Posterior cingulate gyrus (tissue), 11 donors: ENCODE results near the gene GLI3.

ENCODE experiments used
- DNase-seq, 10 donors: peaks; one replicate each; pipeline versions ENCODE4 v3.0.0 to v3.0.0-alpha.2; 2020 to 2021; ENCODE audit warnings: mixed read lengths in 3 of 10
- intact Hi-C: fragments of 100-400 bp; cut with DNase I; formaldehyde crosslinking; loops from one replicate; pipeline ENCODE4 v1.15.1; 2023

The GLI3 gene

GRCh38 chr7:42016517-42016916, 220.5 kb downstream of the GLI3 start:
- intact Hi-C loops: no loop called here
- no peak for DNase-seq

DNA sequence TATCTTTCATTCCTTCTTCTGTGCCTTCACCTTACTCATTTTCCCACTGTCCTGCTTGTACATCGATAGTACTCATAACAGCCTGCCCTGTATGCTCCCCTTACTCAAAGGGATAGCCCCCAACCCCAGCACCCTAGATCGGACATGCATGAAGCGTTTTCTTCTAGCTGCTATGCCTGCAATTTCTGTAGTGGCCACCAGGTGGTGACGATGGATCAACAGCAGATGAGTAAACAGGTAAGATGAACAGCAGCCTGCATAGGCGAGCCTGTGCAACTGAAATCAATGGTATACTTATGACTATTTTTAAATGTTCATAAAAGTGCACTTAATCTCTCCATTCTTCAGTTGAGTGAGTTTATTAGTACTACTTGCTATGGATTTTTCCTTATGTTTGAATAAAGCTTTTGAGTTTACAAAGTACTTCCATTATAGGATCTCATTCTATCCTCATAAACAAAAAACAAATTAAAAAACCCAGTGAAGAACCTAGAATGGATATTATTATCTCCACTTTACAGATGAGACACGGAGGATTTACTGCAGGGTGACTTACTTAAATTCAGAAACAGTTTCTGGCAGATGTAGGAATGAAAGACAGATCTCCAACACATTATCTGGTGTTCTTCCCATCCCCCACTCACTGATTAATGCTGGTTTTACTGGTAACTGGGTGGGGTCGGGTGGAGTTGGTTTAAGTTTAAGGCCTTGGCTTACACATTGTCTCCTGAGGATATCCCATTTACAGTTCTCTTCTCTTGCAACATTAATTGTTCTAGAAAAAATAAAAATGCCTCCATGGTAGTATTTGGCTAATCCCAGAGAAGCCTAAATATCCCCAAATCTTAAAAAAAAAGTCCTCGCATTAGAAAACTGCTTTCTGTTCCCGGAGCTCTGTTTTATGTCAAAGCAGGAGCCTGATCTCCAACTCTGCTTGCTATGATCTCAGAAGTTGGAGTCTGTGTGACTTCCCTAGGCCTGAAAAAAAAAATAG, 222.1 kb downstream of the GLI3 start:
- no peak for DNase-seq
- intact Hi-C loops: no loop called here

GRCh38 chr7:42012786-42013360, 224.1 kb downstream of the GLI3 start:
- intact Hi-C loops: no loop called here
- DNase-seq: no peak

DNA sequence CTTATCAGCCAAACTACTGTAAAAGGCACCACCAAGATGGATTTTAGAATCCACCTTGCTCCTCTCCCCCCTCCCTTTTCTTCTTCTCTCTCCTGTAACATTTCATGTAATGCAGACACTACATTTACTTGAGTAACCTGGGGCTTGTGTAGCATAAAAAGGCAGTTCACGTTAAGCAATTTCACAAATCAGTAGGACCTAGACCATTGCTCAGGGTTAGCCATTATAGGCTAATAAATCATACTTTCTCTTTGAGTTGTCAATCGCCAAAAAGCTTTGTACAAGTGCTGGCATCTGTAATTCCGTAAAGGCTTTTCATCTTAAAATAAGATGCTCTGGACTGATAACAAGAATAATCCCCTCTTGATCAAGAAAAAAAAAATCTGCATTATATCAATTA, 224.7 kb downstream of the GLI3 start:
- intact Hi-C loops: no loop called here
- DNase-seq: no peak

DNA sequence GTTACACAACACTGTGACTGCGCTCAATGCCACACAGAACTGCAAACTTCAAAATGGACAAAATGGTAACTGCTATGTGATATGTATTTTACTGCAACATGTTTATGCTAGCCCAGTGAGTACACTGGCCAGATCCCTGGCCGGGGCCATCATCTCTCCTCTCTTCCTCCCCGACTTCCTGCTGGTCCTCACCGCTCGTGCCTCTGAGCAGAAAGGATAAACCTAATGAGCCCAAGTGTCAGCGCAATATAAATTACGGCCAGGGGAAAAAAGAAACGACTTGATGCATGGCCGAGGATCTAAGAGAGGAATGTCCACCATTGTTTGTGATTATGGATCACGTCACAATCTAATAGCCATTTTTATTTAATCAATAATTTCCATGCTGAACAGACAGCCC, 225.2 kb downstream of the GLI3 start:
- DNase-seq: no peak
- intact Hi-C loops: no loop called here

- intact Hi-C loops: no loop called here
- no peak for DNase-seq
Measured at GRCh38 chr7:42010751-42011150, 226.3 kb downstream of the GLI3 start.

DNA sequence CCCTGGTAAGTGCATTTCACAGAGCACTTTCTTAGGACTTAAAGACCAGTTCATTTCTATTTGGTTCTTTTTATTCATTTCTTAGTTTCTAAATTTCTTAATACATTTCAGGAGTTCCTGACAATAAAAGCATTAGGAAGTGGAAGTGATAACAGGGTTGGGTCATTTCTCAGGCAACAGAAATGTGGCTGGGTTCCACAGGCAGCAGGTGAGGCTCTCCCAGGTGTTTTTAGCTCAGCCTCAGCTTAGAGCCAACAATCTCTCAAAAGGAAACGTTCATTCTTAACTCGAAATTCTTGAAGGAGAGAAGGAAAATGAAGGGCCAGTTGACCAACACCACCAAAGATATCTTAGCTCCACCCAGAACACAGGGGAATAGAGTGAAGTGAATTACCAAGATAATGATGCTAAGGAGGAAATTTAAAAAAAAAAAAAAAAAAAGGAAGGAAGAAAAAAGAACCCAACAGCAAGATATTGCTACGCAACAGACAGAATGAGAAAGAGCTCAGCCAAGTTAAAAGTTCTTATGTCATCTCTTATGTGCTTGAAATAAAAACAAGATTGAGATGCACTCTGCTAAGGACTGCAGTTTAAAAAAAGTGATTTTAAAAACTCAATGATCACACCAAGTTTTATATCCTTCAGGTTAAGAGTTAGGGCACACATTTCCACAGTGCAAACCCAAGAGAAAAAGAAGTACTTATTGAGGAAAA, 230.1 kb downstream of the GLI3 start:
- intact Hi-C loops: no loop called here
- DNase-seq: no peak

GRCh38 chr7:42002654-42003053, 234.4 kb downstream of the GLI3 start:
- no peak for DNase-seq

DNA sequence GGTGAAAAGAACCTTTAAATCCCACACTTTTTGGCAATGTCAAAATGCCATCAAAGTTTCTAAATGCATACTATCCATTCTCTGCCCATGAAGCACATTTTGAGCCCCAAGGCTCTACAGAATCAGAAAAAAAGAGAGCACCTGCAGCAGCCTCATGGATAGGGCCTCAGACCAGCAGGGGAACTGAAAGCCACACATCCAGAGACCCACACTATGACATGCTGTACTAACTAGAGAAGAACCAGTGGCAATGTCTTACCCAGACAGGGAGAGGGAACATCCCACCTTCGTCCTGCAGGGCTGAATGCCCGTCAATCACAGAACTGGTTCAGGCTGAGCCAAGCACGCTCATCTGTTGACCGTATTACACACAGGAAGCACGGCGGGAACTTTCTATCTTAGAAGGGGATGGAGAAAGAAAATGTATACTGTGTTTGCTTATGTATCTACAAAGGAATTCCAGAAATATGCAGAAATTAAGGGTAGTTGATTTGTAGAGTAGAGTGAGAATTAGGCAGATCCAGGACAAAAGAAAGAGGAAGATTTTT, 237.2 kb downstream of the GLI3 start:
- DNase-seq: no peak
- intact Hi-C loops: no loop called here

More at GRCh38 chr7:42002654-42003053, 234.4 kb downstream of the GLI3 start:
- intact Hi-C loops: no loop called here

- DNase-seq: no peak
Measured at GRCh38 chr7:41998041-41998440, 239.0 kb downstream of the GLI3 start.

GRCh38 chr7:41997151-41997550, 239.9 kb downstream of the GLI3 start:
- DNase-seq: no peak
- intact Hi-C loops: no loop called here

More at GRCh38 chr7:41998041-41998440, 239.0 kb downstream of the GLI3 start:
- intact Hi-C loops: no loop called here

- no peak for DNase-seq
- intact Hi-C loops: no loop called here
Measured at GRCh38 chr7:41996381-41997035, 240.5 kb downstream of the GLI3 start.

GRCh38 chr7:41995632-41996271, 241.3 kb downstream of the GLI3 start:
- intact Hi-C loops: no loop called here
- no peak for DNase-seq

DNA sequence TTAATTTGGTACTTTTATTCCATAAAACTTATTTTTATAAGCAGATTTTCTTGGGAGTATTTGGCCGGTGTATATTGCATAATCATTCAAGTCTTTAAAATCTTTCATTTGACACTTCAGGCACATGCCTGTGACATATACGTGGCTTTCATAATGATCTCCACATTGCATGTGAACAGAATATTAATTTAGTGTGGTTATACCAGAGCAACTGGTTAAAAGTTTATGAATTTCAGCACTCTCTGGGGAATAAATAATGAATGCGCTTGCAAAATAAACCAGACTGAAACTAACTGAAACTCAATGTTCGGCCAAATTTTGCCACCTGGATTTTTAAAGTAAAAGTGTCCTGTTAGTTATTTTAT, 242.3 kb downstream of the GLI3 start:
- DNase-seq: no peak
- intact Hi-C loops: no loop called here

- DNase-seq: no peak
- intact Hi-C loops: no loop called here
Measured at GRCh38 chr7:41994036-41994745, 242.8 kb downstream of the GLI3 start.

DNA sequence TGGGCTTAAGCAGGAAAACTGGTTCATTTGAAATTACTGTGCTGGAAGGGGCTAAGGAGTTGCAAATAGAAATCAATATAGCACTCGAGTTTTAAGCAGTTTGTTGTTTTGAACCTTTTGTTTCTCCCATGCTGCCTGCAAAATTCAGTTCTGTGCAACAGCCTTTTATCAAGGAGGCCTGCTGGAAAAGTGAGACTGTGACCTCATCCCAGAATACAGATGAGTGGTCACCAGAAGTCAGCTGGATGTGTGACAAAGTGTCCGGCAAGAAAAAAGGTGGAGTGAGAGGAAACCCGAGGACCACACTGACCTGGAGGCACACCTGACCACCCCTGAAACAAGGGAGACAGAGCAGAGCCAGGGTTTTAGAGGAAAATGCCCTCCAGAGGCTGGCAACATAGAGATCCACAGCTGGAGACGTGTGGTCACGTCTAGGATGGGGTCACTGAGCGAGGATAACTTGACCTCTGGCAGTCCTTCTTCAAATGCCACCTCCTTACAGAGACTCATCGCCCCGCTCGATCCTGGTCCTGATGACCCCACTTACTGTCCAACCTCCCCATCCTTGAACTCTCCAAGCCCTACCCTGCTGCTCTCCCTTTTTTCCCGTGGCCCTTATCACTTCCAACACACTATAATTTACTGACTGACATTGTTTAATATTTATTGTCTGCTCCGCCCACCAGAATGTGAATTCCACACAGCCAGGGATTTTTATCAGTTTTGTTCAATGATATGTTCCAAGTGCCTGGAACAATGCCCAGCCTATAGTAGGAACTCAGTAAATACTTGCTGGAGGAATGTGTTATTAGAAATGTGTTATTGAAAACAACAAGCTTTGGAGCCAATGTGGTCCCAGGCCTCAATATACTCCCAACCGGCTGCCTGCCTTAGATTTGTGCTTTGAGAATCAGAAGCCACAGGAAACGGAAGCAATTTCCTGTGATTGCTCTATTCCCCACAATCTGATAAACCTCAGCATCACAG, 243.8 kb downstream of the GLI3 start:
- intact Hi-C loops: no loop called here
- no peak for DNase-seq

GRCh38 chr7:41984888-41985287, 252.1 kb downstream of the GLI3 start:
- intact Hi-C loops: no loop called here
- no peak for DNase-seq
